Measurements from ENCODE around the gene WFDC5. TPM values are rescaled to one million over a fixed set of nuclear protein-coding genes. Genes with fewer than 3 reads are reported as not detected.

WFDC5 gene
- total and polyA plus RNA-seq, 9 of the 15 experiments (the other 6 are each of a cell fraction or from before 2014, with no cell fraction given) = not detected

GRCh38 chr20:45091366-45091765 is 23.6 kb downstream of the WFDC5 start:
- Histone ChIP-seq H3K9ac (ENCODE audit: insufficient read depth in 1 of 2, low read depth in 2 of 2, low read length in 2 of 2) (no peak overlapping the region), H3K4me3 (no peak overlapping the region), H3K9me3 (replicated peaks; ENCODE audit: control insufficient read depth, insufficient read depth, low read depth, low read length) (no peaks in the 10 kb centered on the region), H3K27ac (ENCODE audit: extremely low read depth, low read depth, low read length) (no peak overlapping the region), H3K36me3 (ENCODE audit: control insufficient read depth, insufficient read depth, low read length) (no peaks in the 10 kb centered on the region), H3K27me3 (ENCODE audit: control insufficient read depth in 2 of 2, insufficient read depth in 2 of 2, low read length in 2 of 2) (0 out of 5 replicates have a peak, but pooled peaks cover 0 to 2% of the 10 kb centered on the region in 2 experiments), H3K4me2 (ENCODE audit: insufficient read depth, low read length) (no peak overlapping the region), H3K79me2 (ENCODE audit: control insufficient read depth, insufficient read depth, low read length) (no peaks in the 10 kb centered on the region), H2AFZ (ENCODE audit: low read depth, low read length) (no peak overlapping the region), H3K4me1 (replicated peaks in 1 of 2; ENCODE audit: control insufficient read depth in 2 of 2, insufficient read depth in 2 of 2, low read length in 2 of 2) (no peaks in the 10 kb centered on the region), H4K20me1 (replicated peaks; ENCODE audit: control insufficient read depth, insufficient read depth, low read length) (no peaks in the 10 kb centered on the region), H3K9me1 (ENCODE audit: control insufficient read depth, insufficient read depth, low read length) (no peaks in the 10 kb centered on the region)
- no peak for ATAC-seq
- DNase-seq (ENCODE audit: extremely low read depth in 1 of 4, low spot score in 3 of 4) = no peak
- ChIA-PET CTCF (ENCODE audit: low intra/inter-chr PET ratio) (interaction anchor here (0.6 kb wide), 1 partner anchor 232 kb away, joined by 3 read pairs; no protein-coding TSS in a partner anchor), POLR2A (no interaction called here)
- in situ Hi-C loops (cut with MboI) (no loop called here), intact Hi-C loops (cut with micrococcal nuclease) (loop anchor here (10.0 kb wide), 1 partner anchor 177 kb away; the partner anchor contains the start of gene PABPC1L)
- BruUV-seq (replicated peaks) = no TSS peak
- 18% methylated on average over 3 of the region's 3 CpGs for WGBS (ENCODE audit: insufficient coverage, low coverage, missing lambda C conversion rate)
- FAIRE-seq = no peak
- TF ChIP-seq RCOR1 (IDR thresholded peaks at IDR 0.05; ENCODE audit: borderline replicate concordance in 1 of 2, low read depth in 2 of 2, low read length in 2 of 2) (no peak), ZBTB7A (IDR thresholded peaks at IDR 0.05; ENCODE audit: borderline replicate concordance, control insufficient read depth, low read depth, low read length) (no peak), NR3C1 (CRISPR knock-in tag; IDR thresholded peaks at IDR 0.05) (no peak), CBX2 (IDR thresholded peaks at IDR 0.05; ENCODE audit: insufficient read depth, low read length, poor library complexity, severe bottlenecking) (no peak), NONO (IDR thresholded peaks at IDR 0.05; ENCODE audit: low read depth in 2 of 2, low read length in 1 of 2) (no peak), MGA (IDR thresholded peaks at IDR 0.05) (no peak), FOXJ2 (tag; IDR thresholded peaks at IDR 0.05) (no peak), HMGXB4 (CRISPR knock-in tag; IDR thresholded peaks at IDR 0.05) (no peak), HMG20B (CRISPR knock-in tag; IDR thresholded peaks at IDR 0.05) (no peak), MTA1 (IDR thresholded peaks at IDR 0.05; ENCODE audit: borderline replicate concordance) (no peak)

All from K562 (cell line).